HG03103 (cell line): ENCODE measurements around the gene TMPRSS4.
"Not testable (repeated sequence)": the region's sequence is repeated elsewhere in the genome, so short reads cannot be mapped to it uniquely, and the experiment has no call there.

Source experiments
- ATAC-seq: cut with Tn5 transposase; IDR thresholded peaks from one replicate; pipeline ENCODE4 v1.9.1; 2021; ENCODE audit warnings: low read depth; ENCODE audit not compliant: unreplicated experiment

Gene TMPRSS4

DNA sequence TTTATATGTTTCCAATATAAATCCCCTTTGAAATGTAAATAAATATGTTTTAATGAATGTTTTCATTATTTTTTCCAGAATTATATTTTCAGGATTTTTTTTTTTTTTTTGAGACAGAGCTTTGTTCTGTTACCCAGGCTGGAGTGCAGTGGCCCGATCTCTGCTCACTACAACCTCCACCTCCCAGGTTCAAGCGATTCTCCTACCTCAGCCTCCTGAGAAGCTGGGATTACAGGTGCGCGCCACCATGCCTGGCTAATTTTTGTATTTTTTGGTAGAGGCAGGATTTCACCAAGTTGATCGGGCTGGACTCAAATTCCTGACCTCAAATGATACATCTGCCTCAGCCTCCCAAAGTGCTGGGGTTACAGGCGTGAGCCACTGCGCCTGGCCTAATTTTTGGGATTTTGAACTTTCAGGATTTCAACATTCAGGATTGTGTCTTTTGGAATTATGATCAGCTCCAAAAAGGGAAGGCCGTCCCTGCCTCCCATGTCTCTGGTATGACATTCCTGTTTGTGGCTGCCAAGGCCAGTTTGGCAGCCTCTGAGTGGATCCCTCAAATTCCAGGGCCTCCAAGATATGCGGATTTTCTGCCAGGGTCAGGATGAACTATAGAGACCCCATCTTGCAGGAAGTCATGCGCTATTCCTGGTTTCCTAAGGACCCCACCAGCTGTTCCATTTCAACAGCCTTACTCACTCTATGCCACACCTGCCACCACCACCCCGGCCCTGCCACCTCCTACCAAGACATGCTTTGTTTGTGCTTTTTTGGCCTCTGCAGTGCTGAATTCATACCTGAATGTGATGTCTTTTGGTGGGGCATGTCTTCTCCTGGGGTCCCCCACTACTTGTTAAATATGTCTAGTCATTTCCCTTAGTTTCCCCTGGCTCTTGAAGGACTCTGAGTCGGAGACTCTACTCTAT, 21.9 kb upstream of the TMPRSS4 start:
- no peak for ATAC-seq

DNA sequence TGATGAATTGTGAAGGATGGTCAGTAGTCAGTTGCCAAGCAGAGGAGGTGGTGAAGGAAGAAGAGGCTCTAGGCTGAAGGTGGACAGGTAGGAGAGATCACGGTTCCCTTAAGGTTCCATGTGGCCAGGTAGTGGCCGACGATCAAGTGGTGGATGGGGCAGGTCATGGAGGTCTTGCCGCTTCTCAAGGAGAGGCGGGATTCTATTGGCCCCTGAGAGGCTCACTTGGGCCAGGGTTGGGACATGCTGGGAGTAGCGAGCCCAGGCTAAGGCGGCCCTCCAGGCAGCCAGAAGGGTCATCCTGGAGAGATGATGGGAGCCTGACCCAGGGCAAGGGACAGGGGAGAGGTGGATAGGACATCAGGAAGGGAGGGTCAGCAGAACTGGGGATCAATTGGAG, 20.9 kb upstream of the TMPRSS4 start:
- ATAC-seq, result no peak

DNA sequence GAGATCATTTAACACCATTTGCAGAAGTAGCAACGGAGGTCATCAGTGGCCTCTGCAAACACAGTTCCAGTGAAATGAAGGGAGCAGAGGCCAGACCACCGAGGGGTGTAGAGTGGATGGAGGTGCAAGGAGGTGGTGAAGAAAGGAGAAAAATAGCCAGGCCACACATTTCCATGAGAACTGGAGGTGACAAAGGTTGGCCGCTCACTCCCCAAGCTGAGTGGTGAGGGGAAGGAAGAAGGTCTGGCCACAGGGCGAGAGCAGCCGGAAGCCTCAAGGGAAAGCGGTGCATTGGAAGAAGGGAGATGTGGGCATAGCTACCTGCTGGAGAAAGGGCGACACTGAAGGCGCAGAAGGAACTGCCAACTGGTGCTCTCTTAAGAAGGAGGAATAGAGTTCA, 20.1 kb upstream of the TMPRSS4 start:
- no peak for ATAC-seq

GRCh38 chr11:118057251-118058145, 19.4 kb upstream of the TMPRSS4 start:
- ATAC-seq, result no peak

DNA sequence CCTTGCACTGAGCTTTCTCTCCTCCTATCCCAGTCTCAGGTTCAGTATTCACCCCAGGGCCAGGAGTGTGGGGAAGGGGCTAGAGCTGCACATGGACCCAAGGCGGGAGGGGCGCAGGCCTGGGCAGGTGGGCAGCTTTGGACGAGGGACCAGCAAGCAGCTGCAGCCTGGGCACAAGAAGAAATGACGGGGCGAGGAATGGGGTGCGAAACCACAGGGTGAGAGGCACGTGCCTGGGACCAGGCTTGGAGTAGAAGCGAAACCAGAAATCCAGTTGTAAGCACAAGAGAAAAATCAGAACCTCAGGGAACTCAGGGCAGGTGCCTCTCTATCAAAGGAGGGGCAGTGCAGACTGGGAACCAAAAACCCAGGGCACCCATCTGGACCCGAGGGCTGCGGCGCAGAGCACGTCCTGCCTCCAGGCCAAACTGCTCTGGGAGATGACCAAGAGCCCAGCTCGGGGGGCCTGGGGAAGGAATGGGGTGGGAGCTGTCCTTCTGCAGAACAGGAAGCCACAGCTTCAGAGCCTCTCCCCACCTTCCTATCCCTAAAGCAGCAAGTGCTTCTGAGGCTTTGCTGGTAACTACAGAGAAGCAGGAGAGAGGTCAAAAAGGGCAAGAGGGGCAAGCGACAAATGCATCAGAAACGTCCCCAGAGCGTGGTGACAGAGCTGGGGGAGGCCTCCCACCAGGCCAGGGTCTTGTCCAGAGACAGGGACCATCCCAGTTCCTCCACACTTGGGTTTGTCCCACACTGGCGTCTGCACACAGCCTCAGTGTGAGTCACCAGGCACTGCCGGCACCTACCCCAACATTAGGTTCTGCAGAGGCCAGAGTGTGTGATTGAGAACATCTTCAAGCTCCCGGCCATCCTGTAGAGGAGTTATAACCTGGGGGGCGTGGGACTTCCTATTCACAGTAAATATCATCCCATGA, 18.3 kb upstream of the TMPRSS4 start:
- ATAC-seq, result no peak

GRCh38 chr11:118059246-118059940, 17.5 kb upstream of the TMPRSS4 start:
- ATAC-seq, result no peak

DNA sequence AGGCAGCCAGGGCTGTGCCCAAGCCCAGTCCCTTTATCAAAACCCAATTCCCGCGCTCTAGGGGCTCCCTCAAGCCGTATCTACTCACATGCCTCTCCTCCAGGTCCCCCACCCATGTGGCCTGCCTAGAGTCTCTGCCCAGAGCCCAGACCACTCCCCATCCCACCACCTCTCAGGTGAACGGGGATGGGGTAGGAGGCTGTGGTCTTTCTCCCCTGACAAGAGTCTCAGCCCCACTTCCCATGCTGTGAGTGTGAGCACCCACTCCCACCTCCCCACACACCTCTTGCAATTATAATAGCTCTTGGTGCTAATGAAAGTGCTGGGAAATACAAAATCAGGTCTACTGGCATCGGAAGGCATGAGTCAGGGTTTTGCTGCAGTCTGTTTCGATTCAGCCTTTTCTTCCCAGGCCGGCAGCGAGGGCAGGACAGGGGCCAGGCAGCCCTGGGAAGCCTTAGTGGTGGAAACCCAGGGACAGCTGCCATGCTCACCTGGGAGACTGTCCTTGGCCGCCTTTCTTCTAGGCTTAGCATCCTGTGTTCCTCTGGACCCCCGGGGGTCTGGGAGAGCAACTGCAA, 16.7 kb upstream of the TMPRSS4 start:
- no peak for ATAC-seq

DNA sequence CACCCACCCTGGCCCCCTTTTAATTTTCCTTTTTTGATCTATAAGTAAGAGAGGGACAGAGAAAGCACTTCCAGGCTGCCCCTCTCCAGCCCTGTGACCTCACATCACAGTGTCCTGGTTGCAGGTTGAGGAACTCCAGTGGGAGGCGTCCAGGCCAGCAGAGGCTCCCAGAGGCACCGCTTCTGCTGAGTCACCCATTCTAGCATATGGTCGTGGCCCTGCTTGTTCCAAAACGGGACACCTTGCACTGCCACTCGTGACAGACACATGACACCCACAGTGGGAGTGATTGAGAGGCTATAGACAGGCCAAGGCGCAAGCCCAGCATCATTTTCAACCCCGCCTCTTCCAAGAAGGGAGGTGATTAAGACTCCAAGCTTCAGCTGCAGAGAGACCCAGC, 16.0 kb upstream of the TMPRSS4 start:
- ATAC-seq, result no peak

DNA sequence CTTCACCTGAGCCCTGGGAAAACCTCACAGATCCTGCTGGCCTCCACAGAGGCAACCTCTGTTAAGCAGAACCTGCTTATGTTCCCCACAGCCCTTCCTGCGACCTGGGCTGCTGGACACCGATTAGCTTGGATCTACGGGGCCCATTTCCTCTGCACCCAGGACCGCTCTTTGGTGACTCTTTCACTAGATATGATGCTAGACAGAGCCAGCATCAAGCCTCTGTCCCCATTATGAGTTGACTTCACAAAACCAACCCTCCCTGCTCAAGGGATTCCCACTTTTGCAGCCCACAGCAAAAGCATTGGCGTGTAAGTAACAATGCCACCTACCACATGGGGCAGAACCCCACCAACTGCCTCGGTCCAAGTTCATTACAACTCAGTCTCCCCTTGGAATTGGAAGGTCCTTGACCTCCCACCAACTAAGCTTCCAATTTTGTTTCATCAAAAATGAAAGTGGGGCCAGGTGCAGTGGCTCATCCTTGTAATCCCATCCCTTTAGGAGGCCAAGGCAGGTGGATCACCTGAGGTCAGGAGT, 15.2 kb upstream of the TMPRSS4 start:
- ATAC-seq, result no peak

- not testable (repeated sequence) for ATAC-seq
Observed at GRCh38 chr11:118062181-118062580, 14.7 kb upstream of the TMPRSS4 start.

- not testable (repeated sequence) for ATAC-seq
Observed at GRCh38 chr11:118062631-118063030, 14.2 kb upstream of the TMPRSS4 start.

GRCh38 chr11:118064956-118065355, 11.9 kb upstream of the TMPRSS4 start:
- ATAC-seq, result no peak

DNA sequence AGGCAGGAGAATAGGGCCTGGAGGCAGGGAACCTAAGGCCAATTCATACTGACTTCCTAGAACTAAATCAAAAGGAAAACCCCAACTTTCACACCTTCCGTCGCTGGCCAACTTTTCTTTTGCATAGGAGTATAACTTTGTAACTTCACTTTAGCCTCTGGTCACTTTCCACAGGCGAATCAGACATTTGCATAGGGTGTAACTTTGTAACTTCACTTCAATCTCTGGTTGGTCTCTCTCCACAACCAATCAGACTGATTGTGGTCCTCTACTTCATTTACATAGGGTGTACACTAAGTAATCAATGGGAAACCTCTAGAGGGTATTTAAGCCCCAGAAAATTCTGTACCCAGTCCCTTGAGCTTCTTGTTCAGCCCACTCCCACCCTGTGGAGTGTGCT, 11.5 kb upstream of the TMPRSS4 start:
- no peak for ATAC-seq

GRCh38 chr11:118067006-118067405, 9.9 kb upstream of the TMPRSS4 start:
- ATAC-seq, result no peak

DNA sequence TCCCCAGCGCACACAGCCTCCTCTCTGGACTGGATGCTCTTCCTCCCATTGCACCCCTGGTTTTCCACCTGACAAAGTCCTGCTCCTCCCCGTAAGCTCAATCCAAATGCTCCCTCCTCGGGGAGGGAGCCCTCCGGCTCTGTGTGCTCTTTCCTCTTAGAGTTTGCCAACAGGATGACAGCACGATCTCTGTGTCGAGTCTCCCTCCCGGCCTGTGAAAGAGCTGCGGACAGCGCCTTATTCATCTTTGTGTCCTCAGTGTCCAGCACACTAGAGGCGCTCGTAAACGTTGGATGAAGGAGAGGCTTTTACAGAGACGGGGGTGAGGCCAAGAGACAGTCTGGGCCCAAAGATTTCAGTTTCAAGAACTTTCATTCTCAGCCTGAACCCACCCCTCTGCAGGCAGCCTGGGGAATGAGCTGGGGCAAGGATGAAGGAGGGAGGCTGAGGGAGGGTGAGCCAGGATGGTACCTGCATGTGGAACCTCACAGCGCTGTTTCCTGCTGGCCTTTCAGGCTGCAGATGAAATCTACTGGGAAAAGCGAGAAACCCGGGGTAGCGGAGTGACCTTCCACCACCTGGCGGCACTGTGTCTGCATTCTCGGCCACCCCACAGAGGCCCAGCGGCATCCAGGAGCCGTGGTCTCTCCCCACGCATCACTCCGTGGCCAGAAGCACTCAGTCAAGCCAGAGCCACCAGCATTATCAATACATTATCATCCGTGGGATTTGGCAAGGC, 8.5 kb upstream of the TMPRSS4 start:
- no peak for ATAC-seq

- no peak for ATAC-seq
Observed at GRCh38 chr11:118068945-118069612, 7.8 kb upstream of the TMPRSS4 start.

- ATAC-seq, result no peak
Observed at GRCh38 chr11:118071416-118072030, 5.4 kb upstream of the TMPRSS4 start.

GRCh38 chr11:118073554-118073953, 3.3 kb upstream of the TMPRSS4 start:
- ATAC-seq, result no peak
